Fibroblast of skin of left quadriceps (primary cell): ENCODE results near the gene SBF2.
"Not testable (repeated sequence)": the region's sequence is repeated elsewhere in the genome, so short reads cannot be mapped to it uniquely, and the experiment has no call there.

Experiments used
- DNase-seq, 2 experiments: peaks; one replicate each; pipeline ENCODE4 v3.0.0-alpha.2; 2013; ENCODE audit warnings: low read depth in 2 of 2

SBF2 gene

DNA sequence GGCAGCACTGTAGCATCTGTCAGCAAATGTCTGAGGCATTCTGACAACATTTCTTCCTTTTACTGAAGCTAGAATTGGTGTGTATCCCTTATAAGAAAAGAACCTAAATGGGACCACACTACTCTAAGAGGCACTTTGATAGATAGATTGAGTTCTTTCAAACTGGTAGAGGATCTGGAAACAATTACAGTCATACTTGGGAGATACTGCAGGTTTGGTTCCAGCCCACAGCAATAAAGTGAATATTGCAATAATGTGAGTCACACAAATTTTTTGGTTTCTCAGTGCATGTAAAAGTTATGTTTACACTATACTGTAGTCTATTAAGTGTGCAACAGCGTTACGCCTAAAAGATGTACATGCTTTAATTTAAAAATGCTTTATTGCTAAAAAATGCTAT lies 96.9 kb downstream of the SBF2 start:
- peak; percentile 90 for DNase-seq

DNA sequence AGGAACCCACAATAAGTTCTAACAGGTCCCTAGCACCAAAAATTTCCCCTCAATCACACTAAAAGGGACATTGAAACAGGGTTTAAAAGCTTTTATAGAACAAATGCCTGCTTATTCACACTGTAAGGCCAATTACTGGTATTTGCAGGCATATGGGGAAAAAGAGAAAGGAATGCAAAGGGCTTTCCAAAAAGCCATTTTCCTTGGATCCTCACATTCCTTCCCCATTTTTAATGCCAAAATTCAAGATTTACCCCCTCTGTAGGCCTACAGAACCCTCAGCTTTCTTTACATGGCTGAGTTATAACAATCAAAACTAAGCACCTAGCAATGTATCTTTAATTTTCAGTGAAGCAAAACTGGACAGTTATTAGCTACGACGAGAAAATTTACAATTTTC lies 102.0 kb downstream of the SBF2 start:
- peak in 1 of 2 experiments; percentile 32 for DNase-seq

DNA sequence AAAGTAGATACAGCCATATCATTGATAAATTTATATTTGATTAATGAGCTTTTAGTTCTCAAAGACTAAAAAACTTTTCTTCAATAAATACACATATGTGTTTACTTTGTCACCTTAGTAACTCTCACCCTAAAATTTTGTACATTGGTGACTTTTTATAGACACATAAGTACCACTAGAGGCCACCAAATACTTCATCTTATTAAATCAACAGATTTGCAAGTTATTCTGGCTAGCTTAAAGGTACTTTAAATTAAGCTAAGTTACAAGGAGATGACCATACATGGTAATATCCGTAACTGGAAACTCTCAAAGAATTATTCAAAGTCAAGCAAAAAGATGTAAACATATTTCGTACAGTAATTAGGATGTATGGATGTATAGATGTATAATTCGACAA lies 112.2 kb downstream of the SBF2 start:
- DNase-seq = peak; percentile 32 to 40

DNA sequence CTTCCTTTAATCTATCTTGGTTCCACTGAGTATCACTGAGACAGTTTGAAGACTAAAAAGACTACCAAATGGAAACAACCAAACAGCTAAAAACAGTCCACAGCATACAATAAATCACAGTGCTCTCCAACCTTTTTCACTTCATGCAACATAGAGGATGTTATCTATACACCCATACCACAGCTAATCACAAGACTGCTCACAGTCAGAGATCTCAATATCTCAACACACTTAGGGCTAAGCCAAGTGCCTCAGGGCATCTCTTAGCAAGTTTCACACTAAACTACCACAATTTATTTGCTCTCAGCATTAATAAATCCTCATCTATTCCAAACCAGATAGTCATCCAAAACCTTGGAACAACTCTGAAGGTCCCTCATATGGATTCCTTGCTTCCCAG lies 129.4 kb downstream of the SBF2 start:
- no peak for DNase-seq

DNA sequence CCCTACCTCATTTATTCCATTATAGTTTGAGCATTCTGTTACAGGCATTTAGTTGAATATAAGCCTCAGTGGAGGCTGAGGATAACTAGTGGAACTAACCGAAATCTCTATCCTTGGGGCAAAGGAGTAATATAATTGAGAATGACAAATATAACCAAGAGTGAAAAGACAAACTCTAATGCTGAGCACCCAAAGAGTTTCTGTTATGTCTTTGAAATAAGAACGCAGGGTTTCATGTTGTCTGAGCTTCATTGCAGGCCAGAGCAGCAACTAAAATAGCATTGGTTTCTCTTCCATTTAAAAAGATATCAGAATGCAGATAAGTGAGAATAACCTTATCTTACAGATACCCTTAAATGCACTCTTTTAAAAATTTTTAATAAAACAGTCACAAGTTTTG lies 131.8 kb downstream of the SBF2 start:
- DNase-seq = no peak

DNA sequence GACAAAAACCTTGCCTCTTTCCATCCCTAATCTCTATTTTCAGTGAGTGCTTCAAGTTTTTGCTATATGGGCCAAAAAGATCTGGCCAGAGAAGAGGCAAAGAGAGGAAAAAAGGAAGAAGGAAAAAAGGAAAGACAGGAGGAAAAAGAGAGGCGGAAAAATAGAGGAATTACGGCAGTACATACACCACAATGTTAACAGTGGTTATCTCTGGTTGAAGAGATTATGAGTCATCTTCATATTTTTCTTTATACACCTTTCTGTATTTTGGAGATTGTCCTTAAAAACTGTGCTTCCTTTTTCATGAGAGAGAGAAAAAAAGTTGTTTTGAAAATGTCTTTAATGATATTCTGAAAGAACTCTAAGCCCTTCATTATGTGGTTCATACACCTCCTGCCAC lies 133.7 kb downstream of the SBF2 start:
- DNase-seq = no peak

DNA sequence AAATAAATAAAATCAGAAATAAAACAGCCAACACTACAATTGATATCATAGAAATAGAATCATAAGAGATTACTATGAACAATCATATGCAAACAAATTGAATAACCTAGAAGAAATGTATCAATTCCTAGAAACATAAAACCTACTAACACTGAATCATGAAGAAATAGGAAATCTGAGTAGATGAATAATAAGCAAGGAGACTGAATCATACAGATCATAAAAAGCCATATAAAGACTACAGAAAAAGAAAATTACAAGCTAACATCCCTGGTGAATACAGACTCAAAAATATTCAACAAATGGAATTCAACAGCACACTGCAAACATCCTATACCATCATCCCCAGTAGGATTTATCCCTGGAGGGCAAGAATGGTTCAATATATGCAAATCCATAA lies 135.6 kb downstream of the SBF2 start:
- DNase-seq = no peak

DNA sequence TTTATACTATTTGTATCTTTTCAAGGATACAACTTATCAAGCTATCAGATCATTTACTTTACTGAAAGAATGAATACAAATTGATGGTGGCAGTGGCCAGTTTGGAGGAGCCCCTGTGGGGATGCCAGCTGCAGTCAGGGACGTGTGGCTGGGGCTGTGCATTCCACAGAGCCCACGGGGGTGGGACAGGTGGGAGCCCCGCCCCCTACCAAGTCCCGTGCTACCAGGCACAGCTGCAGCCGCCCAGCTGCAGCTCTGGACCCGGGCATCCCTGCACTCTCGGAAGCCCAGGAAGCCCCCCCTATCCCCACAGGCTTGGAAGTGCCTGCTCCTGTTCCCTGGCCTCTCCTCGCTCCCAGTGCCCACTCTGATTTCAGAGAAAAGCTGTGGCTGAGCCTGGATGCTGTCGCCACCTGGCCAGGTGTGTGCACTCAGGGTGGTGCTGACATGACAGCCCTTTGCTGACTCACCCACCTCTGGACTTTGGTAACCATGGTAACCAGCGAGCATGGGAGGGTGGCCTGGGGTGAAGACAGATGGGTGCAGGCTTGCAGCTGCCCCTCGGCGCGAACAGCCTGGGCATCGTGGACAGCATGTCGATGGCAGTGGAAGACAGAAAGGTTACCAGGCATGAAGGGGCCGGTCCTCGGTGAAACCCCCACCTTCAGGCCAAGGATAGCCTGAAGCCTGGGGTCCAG lies 138.1 kb downstream of the SBF2 start:
- no peak for DNase-seq

DNA sequence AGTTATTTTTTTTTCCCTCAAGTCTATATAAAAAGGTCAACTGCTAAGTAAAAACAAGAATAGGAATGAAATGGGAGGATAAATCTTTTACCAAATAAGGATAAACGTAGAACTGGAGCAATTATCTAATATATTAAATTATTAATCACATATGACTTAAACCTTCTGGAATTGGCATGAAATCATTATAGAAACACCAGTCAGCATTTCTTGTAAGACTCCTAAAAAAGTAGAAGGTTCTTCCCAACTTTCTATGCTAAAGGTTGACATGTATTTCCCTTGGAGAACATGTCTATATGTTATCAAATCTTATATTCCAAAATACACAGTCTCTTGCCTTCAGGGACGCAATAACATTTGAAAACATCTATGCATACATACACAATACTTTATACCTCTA lies 143.2 kb downstream of the SBF2 start:
- DNase-seq = no peak

DNA sequence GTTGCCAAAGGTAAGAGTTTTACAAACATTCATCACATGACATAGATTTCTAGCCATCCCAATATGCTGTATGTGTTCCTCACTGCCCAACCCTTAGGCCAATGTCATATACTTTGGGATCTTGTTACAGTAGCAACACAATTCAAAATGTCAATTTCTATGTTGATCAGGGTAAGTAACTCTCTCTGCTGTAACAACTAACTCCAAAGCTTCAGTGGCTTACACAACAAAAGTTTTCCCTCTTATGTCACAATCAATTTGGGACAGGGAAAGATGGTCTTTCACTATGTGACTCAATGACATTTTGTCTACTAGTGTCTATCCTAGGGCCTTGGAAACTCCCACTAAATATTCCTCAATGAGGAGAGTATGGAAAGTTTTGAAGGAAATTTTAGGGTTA lies 144.5 kb downstream of the SBF2 start:
- no peak for DNase-seq

DNA sequence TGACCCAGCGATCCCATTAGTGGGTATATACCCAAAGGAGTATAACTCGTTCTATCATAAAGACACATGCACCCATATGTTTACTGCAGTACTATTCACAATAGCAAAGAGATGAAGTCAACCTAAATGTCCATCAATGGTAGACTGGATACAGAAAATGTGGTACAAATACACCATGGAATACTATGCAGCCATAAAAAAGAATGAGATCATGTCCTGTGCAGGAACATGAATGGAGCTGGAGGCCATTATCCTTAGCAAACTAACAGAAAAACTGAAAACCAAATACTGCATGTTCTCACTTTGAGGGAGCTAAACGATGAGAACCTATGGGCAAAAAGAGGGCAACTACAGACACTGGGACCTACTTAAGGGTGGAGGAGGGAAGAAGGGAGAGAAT lies 146.8 kb downstream of the SBF2 start:
- DNase-seq = no peak

DNA sequence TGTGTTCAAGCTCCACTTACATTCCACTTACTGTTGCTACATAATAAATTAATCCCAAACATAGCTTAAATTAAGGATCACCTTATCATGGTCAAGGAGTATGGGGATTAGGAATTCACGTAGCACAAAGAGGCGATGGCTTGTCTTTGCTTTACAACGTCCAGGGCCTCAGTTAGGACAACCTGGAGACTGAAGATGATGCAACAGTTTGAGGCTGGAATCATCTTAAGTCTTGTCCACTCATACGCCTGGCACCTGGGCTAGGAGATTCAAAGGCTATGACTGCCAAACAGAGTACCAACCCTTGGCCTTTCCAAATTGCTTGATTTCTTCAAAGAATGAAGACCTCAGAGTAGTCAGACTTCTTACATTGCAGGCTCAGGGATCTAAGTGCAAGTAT lies 149.1 kb downstream of the SBF2 start:
- DNase-seq = no peak

DNA sequence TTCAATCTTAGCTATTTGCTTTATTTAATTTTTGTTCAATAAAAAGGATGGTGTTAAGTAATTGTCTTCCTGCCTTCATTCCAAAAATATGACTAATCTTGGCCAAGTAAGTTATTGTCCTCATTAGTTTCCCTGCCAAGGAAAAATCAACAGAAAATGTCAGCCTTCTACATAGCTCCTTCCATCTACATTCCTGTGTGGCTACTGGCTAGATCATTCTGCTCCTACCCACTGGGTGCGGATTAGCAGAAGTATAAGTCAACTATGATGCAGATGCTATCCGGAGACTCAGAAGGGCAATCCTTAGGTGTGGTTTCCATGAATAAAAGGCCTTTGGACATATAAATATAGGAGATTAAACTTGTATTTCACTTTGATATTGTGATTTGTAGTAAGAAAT lies 154.4 kb downstream of the SBF2 start:
- DNase-seq = peak; percentile 82

DNA sequence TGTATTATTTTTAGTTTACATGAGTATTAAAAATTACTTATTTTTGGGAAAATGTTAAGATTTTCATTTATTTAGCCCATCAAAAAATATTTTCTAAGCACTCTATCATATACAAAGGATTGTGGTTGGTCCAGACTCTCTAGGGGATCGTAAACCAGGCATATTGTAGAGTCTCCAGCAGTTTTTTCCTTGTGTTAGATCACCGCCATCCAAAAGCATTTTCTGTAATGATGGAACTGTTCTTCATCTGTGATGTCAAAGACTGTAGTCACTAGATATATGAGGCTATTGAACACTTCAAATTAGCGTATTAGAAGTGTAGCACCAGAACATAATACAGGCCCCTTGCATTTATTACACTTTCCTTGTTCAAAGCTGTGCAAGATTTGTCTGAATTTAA lies 154.9 kb downstream of the SBF2 start:
- DNase-seq = no peak

DNA sequence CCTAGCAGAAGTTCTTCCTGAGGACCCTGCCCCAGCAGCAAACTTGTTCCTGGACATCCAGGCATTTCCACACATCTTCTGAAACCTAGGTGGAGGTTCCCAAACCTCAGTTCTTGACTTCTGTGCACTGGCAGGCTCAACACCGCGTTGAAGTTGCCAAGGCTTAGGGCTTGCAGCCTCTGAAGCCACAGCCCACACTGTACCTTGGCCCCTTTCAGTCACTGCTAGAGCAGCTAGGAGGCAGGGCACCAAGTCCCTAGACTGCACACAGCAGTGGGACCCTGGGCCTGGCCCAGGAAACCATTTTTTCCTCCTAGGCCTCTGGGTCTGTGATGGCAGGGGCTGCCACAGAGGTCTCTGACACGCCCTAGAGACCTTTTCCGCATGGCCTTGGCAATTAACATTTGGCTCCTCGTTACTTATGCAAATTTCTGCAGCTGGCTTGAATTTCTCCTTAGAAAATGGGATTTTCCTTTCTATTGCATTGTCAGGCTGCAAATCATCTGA lies 159.0 kb downstream of the SBF2 start:
- no peak for DNase-seq

DNA sequence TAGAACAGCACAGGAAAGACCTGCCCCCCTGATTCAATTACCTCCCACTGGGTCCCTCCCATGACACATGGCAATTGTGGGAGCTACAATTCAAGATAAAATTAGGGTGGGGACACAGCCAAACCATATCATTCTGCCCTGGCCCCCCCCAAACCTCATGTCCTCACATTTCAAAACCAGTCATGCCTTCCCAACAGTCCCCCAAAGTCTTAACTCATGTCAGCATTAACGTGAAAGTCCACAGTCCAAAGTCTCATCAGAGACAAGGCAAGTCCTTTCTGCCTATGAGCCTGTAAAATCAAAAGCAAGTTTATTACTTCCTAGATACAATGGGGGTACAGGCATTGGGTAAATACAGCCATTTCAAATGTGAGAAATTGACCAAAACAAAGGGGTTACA lies 159.8 kb downstream of the SBF2 start:
- not testable (repeated sequence) for DNase-seq

DNA sequence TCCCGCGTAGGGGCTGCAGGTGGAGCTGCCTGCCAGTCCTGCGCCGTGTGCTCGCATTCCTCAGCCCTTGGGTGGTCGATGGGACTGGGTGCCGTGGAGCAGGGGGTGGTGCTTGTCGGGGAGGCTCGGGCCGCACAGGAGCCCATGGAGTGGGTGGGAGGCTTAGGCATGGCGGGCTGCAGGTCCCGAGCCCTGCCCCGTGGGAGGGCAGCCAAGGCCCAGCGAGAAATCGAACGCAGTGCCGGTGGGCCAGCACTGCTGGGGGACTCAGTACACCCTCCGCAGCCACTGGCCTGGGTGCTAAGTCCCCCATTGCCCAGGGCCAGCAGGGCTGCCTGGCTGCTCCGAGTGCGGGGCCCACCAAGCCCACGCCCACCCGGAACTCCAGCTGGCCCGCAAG lies 160.8 kb downstream of the SBF2 start:
- not testable (repeated sequence) for DNase-seq

DNA sequence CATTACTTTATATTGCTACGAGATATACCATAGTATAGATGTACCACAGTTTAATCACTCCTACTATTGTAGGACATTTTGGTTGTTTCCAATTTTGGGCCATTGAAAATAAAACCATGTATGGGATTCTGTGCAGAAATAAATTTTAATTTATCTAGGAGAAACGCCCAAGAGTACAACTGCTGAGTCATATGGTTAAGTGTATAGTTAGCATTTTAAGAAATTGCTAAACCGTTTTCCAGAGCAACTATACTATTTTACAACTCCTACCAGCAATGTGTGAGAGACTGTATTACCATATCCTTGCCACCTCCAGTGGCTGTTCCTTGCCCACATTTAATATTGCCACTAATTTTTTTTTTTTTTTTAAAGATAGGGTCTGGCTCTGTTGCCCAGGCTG lies 163.1 kb downstream of the SBF2 start:
- no peak for DNase-seq

DNA sequence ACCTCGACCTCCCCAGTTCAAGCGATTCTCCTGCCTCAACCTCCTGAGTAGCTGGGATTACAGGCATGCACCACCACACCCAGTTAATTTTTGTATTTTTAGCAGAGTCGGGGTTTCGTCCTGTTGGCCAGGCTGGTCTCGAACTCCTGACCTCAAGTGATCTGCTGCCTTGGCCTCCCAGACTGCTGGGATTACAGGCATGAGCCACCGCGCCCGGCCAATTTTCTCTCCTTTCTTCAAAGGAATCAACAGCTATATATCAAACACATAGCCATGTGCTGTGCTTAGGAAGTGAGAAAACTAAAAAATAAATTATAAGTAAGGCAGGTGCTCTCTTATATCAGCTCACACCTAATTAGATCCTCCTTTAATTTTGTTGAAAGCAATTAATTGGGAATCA lies 164.8 kb downstream of the SBF2 start:
- DNase-seq = not testable (repeated sequence)

DNA sequence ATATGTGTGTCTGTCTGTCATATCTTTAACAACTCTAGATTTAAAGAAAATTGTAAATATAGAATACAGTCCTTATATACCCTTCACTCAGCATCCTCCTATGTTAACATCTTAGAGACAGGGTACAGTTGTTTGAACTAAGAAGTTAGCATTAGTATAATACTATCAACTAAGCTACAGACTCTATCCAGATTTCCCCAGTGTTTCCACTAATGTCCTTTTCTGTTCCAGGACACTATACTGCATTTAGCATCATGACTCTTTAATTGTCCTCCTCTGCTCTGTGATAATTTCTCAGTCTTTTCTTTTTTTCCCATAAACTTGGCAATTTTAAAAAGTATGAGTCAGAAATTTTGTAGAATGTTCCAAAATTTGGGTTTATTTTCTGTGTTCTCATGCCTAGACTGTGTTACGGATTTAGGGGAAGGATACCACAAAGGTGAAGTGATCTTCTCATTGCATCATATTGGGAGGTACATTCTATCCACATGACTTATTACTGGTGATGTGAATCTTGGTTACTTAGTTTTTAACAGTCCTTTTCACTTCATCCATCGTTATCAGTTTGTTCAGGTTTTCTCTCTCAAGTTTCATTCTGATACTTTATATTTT lies 168.4 kb downstream of the SBF2 start:
- DNase-seq = no peak

DNA sequence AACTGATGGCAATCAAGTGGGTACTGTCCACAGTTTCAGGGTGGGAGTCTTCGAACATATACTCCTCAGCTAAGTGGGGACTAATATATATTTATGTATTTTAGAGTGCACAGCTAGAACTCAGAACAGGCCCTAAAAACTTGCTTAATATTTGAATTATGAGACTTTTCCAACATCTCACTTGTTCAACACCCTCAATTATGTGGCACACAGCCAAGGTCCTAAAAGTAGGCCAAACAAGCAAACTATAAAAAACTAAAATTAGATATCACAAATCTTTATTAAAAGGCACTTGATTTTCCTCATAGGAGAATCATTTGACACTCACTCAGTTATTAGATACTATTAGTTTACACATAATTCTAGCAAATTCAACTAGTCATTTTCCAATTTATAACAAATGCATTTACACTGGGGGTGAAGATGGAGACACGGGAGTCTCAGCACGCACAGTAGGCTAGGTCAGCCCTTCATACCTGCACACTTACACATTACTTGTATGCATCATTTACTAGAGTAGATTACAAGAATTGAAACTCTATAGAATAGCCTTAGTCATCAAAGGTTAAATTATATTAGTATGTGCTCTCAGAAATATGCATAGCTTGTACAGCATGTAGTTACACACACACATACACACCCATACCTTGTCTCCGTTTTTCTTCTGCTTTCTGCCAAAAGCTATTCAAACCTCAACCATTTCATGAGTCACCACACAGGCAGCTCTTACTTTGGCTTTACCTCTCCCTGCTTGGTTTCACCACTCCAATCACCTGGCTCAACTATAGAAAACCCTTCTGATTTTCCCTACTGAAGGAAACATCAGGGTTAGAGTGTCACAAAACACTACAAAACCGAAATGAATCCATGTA lies 171.5 kb downstream of the SBF2 start:
- DNase-seq = peak; percentile 44 to 54

DNA sequence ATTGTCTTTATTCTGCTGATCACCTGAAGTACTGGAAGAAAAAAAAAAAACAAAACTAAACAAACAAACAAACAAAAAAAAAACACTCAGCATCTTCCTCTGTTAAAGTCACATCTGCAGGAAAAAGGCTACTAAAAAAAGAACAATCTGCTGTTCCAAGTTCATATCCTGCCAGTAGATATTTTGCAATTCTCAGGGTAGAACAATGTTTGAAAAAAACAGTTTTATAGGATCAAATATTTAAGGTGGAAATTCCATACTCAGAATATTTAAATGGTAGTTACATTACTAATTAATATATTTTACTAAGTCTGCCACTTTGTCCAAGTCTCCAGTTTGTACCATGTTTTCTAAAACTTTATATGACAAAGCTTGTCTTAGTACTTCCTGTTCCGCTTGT lies 175.2 kb downstream of the SBF2 start:
- no peak for DNase-seq
